Thyroid gland (tissue), 4 donors: ENCODE results near the gene GPS1.

Experiments used
- POLR2A ChIP-seq, 2 donors: fragments of 450-650 bp; IDR thresholded peaks; one replicate each; pipeline ENCODE4 v1.6.1; 2017; ENCODE audit warnings: antibody characterized with exemption in 2 of 2, mild to moderate bottlenecking in 2 of 2, moderate library complexity in 1 of 2
- TF ChIP-seq, protein P1 (sequence below), 6 experiments: fragments of 200-600 bp in 3 of 6; fragments of 450-650 bp in 3 of 6; sonication (generic) in 3 of 6; IDR thresholded peaks; one replicate each; pipeline ENCODE4 v1.5.1; 2016 to 2019; ENCODE audit warnings: antibody characterized with exemption in 6 of 6, mild to moderate bottlenecking in 2 of 6, inconsistent platforms in 1 of 6, moderate library complexity in 1 of 6

DNA sequence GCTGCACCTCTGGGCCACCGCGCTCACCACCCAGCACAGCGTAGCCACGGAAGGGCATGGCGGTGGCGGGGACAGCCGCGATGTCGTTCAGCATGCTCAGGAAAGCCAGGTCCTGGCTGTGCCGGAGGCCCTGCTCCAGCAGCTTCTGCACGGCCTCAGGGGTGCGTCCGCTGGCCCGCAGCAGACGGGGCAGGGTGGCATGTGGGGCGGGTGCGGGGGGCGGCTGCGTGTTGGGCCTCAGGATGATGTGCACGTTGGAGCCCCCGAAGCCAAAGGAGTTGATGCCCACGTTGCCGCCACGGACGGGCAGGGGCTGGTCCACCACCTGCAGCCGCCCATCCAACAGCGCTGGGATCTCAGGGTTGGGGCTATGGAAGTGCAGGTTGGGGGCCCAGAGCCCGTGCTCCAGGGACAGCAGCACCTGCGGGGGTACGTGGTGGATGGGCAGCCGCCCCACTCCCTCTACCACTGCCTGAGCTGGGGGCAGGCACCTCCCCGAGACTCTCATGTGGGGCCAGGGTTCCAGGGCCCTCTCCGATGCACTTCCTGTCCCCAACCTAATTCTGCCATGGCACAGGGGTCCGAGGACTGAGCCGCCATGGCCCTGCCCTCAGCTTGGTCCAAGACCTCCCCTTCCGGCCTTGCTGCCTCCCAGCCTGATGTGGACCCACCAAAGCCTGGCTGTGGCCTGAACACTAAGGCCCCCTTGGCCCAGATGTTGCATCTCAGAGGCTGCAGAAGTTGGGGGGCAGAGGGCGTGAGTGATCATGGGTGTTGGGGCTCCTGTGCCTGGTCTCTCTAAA, 39.8 kb downstream of the GPS1 start:
- TF ChIP-seq, protein P1, sequence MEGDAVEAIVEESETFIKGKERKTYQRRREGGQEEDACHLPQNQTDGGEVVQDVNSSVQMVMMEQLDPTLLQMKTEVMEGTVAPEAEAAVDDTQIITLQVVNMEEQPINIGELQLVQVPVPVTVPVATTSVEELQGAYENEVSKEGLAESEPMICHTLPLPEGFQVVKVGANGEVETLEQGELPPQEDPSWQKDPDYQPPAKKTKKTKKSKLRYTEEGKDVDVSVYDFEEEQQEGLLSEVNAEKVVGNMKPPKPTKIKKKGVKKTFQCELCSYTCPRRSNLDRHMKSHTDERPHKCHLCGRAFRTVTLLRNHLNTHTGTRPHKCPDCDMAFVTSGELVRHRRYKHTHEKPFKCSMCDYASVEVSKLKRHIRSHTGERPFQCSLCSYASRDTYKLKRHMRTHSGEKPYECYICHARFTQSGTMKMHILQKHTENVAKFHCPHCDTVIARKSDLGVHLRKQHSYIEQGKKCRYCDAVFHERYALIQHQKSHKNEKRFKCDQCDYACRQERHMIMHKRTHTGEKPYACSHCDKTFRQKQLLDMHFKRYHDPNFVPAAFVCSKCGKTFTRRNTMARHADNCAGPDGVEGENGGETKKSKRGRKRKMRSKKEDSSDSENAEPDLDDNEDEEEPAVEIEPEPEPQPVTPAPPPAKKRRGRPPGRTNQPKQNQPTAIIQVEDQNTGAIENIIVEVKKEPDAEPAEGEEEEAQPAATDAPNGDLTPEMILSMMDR (IDR thresholded peaks at IDR 0.05) = no peak
- TF ChIP-seq POLR2A (IDR thresholded peaks at IDR 0.05) = no peak
